ENCODE results near the gene CCSAP. TPM values are rescaled to one million over a fixed set of nuclear protein-coding genes. Genes with fewer than 3 reads are reported as not detected.

Gene CCSAP
- total RNA-seq, 2 donors from 2014 or later: 29.0 to 33.1 TPM

GRCh38 chr1:229352975-229353374, 10.1 kb upstream of the CCSAP start:
- H3K27me3 Mint-ChIP-seq: peaks cover 32% of the 10 kb centered on the region

GRCh38 chr1:229349463-229350385, 6.9 kb upstream of the CCSAP start:
- Mint-ChIP-seq H3K27ac (no peak overlapping the region), H3K36me3 (ENCODE audit: low read depth) (no peaks in the 10 kb centered on the region), H3K27me3 (peaks cover 29% of the 10 kb centered on the region), H3K4me1 (no peaks in the 10 kb centered on the region), H3K4me3 (no peak overlapping the region)
- DNase-seq: no peak
- H3K9me3 ChIP-seq (ENCODE audit: control insufficient read depth, low read length, poor library complexity, severe bottlenecking): no peaks in the 10 kb centered on the region
- no peak for ATAC-seq

More at GRCh38 chr1:229352975-229353374, 10.1 kb upstream of the CCSAP start:
- Mint-ChIP-seq H3K27ac (no peak overlapping the region), H3K4me3 (no peak overlapping the region), H3K36me3 (ENCODE audit: low read depth) (no peaks in the 10 kb centered on the region), H3K4me1 (no peaks in the 10 kb centered on the region)
- H3K9me3 ChIP-seq (ENCODE audit: control insufficient read depth, low read length, poor library complexity, severe bottlenecking): no peaks in the 10 kb centered on the region
- DNase-seq (no peak), ATAC-seq (no peak)

- ATAC-seq (no peak), DNase-seq (no peak)
- no peaks in the 10 kb centered on the region for H3K36me3 Mint-ChIP-seq (ENCODE audit: low read depth)
- H3K9me3 ChIP-seq (ENCODE audit: control insufficient read depth, low read length, poor library complexity, severe bottlenecking): no peaks in the 10 kb centered on the region
- H3K27ac Mint-ChIP-seq: no peak overlapping the region
- H3K4me1 Mint-ChIP-seq: peaks cover 11% of the 10 kb centered on the region
- peaks cover 29% of the 10 kb centered on the region for H3K27me3 Mint-ChIP-seq
- peak overlapping the region; percentile 19 for H3K4me3 Mint-ChIP-seq
Observed at GRCh38 chr1:229347528-229347927, 4.7 kb upstream of the CCSAP start.

GRCh38 chr1:229344937-229345684, 2.3 kb upstream of the CCSAP start:
- H3K9me3 ChIP-seq (ENCODE audit: control insufficient read depth, low read length, poor library complexity, severe bottlenecking): no peaks in the 10 kb centered on the region
- ATAC-seq (no peak), DNase-seq (no peak)
- Mint-ChIP-seq H3K27ac (no peak overlapping the region), H3K27me3 (peaks cover 20% of the 10 kb centered on the region), H3K4me1 (peaks cover 24% of the 10 kb centered on the region), H3K4me3 (no peak overlapping the region), H3K36me3 (ENCODE audit: low read depth) (no peaks in the 10 kb centered on the region)

GRCh38 chr1:229344139-229344538, 1.3 kb upstream of the CCSAP start:
- ATAC-seq (no peak), DNase-seq (no peak)
- H3K36me3 Mint-ChIP-seq (ENCODE audit: low read depth): peaks cover 3% of the 10 kb centered on the region
- H3K9me3 ChIP-seq (ENCODE audit: control insufficient read depth, low read length, poor library complexity, severe bottlenecking): no peaks in the 10 kb centered on the region
- peaks cover 13% of the 10 kb centered on the region for H3K27me3 Mint-ChIP-seq
- peak overlapping the region; percentile 90 for H3K27ac Mint-ChIP-seq
- peaks cover 32% of the 10 kb centered on the region for H3K4me1 Mint-ChIP-seq
- H3K4me3 Mint-ChIP-seq: peak overlapping the region; percentile 97

- H3K36me3 Mint-ChIP-seq (ENCODE audit: low read depth): peaks cover 6% of the 10 kb centered on the region
- H3K27me3 Mint-ChIP-seq: peaks cover 5% of the 10 kb centered on the region
- peaks cover 51% of the 10 kb centered on the region for H3K4me1 Mint-ChIP-seq
- peak overlapping the region; percentile 97 for H3K4me3 Mint-ChIP-seq
- H3K27ac Mint-ChIP-seq: peak overlapping the region; percentile 98
- ATAC-seq: peak; percentile 78
- H3K9me3 ChIP-seq (ENCODE audit: control insufficient read depth, low read length, poor library complexity, severe bottlenecking): no peaks in the 10 kb centered on the region
- peak in 1 of 3 donors; percentile 75 for DNase-seq
Observed at GRCh38 chr1:229341774-229342655, 832 bp downstream of the CCSAP start.

- DNase-seq (no peak), ATAC-seq (no peak)
- Mint-ChIP-seq H3K27ac (peak overlapping the region; percentile 98), H3K4me1 (peaks cover 56% of the 10 kb centered on the region), H3K27me3 (no peaks in the 10 kb centered on the region), H3K4me3 (peak overlapping the region; percentile 97), H3K36me3 (ENCODE audit: low read depth) (peaks cover 6% of the 10 kb centered on the region)
- H3K9me3 ChIP-seq (ENCODE audit: control insufficient read depth, low read length, poor library complexity, severe bottlenecking): no peaks in the 10 kb centered on the region
Observed at GRCh38 chr1:229340496-229340895, 2.4 kb downstream of the CCSAP start.

- Mint-ChIP-seq H3K36me3 (ENCODE audit: low read depth) (peaks cover 8% of the 10 kb centered on the region), H3K27me3 (no peaks in the 10 kb centered on the region), H3K4me1 (peaks cover 60% of the 10 kb centered on the region), H3K4me3 (peak overlapping the region; percentile 97), H3K27ac (peak overlapping the region; percentile 98)
- H3K9me3 ChIP-seq (ENCODE audit: control insufficient read depth, low read length, poor library complexity, severe bottlenecking): no peaks in the 10 kb centered on the region
- ATAC-seq (no peak), DNase-seq (peak in 1 of 3 donors; percentile 25)
Observed at GRCh38 chr1:229339520-229339919, 3.3 kb downstream of the CCSAP start.

- Mint-ChIP-seq H3K27me3 (no peaks in the 10 kb centered on the region), H3K4me3 (peak overlapping the region; percentile 97), H3K4me1 (peaks cover 57% of the 10 kb centered on the region), H3K27ac (peak overlapping the region; percentile 98), H3K36me3 (ENCODE audit: low read depth) (peaks cover 8% of the 10 kb centered on the region)
- ATAC-seq (no peak), DNase-seq (no peak)
- no peaks in the 10 kb centered on the region for H3K9me3 ChIP-seq (ENCODE audit: control insufficient read depth, low read length, poor library complexity, severe bottlenecking)
Observed at GRCh38 chr1:229339086-229339485, 3.8 kb downstream of the CCSAP start.

- Mint-ChIP-seq H3K4me1 (peaks cover 47% of the 10 kb centered on the region), H3K27me3 (no peaks in the 10 kb centered on the region), H3K27ac (peak overlapping the region; percentile 98), H3K4me3 (peak overlapping the region; percentile 36), H3K36me3 (ENCODE audit: low read depth) (peaks cover 8% of the 10 kb centered on the region)
- no peaks in the 10 kb centered on the region for H3K9me3 ChIP-seq (ENCODE audit: control insufficient read depth, low read length, poor library complexity, severe bottlenecking)
- ATAC-seq (no peak), DNase-seq (no peak)
Observed at GRCh38 chr1:229336345-229336744, 6.5 kb downstream of the CCSAP start.

GRCh38 chr1:229334716-229335115, 8.1 kb downstream of the CCSAP start:
- no peaks in the 10 kb centered on the region for H3K27me3 Mint-ChIP-seq
- H3K27ac Mint-ChIP-seq: peak overlapping the region; percentile 46
- H3K9me3 ChIP-seq (ENCODE audit: control insufficient read depth, low read length, poor library complexity, severe bottlenecking): no peaks in the 10 kb centered on the region
- H3K4me1 Mint-ChIP-seq: peaks cover 36% of the 10 kb centered on the region
- no peak overlapping the region for H3K4me3 Mint-ChIP-seq
- no peak for ATAC-seq
- no peak for DNase-seq
- H3K36me3 Mint-ChIP-seq (ENCODE audit: low read depth): peaks cover 9% of the 10 kb centered on the region

GRCh38 chr1:229334269-229334668, 8.6 kb downstream of the CCSAP start:
- no peaks in the 10 kb centered on the region for H3K9me3 ChIP-seq (ENCODE audit: control insufficient read depth, low read length, poor library complexity, severe bottlenecking)
- H3K27me3 Mint-ChIP-seq: no peaks in the 10 kb centered on the region
- H3K4me3 Mint-ChIP-seq: no peak overlapping the region
- no peak for DNase-seq
- H3K36me3 Mint-ChIP-seq (ENCODE audit: low read depth): peaks cover 7% of the 10 kb centered on the region
- H3K4me1 Mint-ChIP-seq: peaks cover 33% of the 10 kb centered on the region
- H3K27ac Mint-ChIP-seq: peak overlapping the region; percentile 46
- ATAC-seq: no peak
